Measurements from ENCODE around the gene SRM.

The SRM gene

DNA sequence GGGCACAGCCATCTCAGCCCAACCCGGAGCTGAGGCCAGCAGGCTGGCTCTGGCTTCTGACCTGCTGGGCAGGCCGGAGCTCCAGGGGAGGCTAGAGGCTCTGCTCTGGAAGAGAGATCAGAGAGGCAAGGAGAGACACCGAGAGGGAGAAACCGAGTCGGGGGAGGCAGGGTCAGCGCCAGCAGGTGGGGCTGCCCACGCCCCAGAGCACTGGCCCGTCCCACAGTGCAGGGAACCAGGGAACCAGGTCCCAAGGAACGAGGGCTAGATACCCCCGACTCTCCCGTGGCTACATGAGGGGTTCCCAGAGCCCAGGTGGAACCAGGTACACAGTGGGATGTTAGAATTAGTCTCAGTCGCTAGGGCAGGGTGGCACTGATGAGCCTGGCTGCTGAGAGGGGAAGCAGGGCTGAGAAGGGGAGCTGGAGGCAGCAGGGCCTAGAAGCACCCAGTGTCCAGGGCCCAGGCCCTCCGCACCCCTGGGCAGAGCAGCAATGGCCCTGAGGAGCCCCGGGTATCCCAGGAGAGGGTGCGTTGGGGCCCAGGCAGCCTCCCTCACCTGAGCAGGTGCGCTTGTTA lies 14.9 kb downstream of the SRM start:
- H2AFZ ChIP-seq = no peak overlapping the region
- H3K4me3 ChIP-seq (ENCODE audit: low read depth, low read length) = no peak overlapping the region
- H3K27ac ChIP-seq = no peak overlapping the region
- no peak overlapping the region for H3K4me2 ChIP-seq (ENCODE audit: low read length)
- no peaks in the 10 kb centered on the region for H3K9me3 ChIP-seq (ENCODE audit: control insufficient read depth, low read length)
- TF ChIP-seq, protein P1, sequence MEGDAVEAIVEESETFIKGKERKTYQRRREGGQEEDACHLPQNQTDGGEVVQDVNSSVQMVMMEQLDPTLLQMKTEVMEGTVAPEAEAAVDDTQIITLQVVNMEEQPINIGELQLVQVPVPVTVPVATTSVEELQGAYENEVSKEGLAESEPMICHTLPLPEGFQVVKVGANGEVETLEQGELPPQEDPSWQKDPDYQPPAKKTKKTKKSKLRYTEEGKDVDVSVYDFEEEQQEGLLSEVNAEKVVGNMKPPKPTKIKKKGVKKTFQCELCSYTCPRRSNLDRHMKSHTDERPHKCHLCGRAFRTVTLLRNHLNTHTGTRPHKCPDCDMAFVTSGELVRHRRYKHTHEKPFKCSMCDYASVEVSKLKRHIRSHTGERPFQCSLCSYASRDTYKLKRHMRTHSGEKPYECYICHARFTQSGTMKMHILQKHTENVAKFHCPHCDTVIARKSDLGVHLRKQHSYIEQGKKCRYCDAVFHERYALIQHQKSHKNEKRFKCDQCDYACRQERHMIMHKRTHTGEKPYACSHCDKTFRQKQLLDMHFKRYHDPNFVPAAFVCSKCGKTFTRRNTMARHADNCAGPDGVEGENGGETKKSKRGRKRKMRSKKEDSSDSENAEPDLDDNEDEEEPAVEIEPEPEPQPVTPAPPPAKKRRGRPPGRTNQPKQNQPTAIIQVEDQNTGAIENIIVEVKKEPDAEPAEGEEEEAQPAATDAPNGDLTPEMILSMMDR (IDR thresholded peaks at IDR 0.05) = no peak
- H3K9ac ChIP-seq = no peak overlapping the region
- no peaks in the 10 kb centered on the region for H3K79me2 ChIP-seq
- H3K27me3 ChIP-seq (ENCODE audit: control insufficient read depth, insufficient read depth, low read length) = no peaks in the 10 kb centered on the region
- no peaks in the 10 kb centered on the region for H3K36me3 ChIP-seq (ENCODE audit: control insufficient read depth, insufficient read depth, low read length)
- no peaks in the 10 kb centered on the region for H3K4me1 ChIP-seq

DNA sequence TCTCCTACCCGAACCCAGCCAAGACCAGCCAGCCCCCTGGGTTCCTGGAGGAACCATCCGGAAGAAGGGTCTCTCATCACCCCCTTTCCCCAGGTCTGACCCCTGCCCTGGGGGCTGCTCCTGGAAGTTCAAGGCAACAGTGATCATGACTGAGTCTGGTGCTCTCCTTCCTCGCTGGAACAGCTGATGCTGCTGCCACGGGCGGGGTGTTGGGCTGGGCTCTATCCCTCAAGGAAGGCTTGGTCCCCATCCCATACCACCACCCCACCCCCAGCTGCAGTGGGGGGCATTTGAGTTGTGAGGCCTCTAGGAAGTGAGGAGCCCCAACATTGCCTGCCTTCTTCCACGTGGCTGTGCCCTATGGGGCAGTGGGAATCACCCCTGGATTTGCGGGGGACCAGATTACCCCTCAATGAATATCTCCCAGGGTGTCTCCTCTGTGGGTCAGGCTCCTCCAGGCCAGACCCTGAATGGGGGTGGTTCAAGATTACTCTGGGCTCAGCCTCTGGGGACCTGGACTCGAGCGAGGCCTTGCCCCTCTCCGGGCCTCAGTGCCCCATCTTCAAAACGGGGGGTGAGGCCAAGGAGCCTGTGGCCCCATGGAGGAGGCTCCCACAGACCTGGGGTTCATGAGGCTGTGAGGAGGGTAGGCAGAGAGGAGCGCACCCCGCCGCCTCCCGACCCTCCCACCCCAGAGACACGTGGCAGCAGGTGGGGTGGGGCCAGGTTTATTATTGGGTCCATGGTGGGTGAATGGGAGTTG lies 15.6 kb downstream of the SRM start:
- TF ChIP-seq, protein P1 (IDR thresholded peaks at IDR 0.05) = no peak
- no peak overlapping the region for H3K9ac ChIP-seq
- H3K4me1 ChIP-seq = no peaks in the 10 kb centered on the region
- H3K9me3 ChIP-seq (ENCODE audit: control insufficient read depth, low read length) = no peaks in the 10 kb centered on the region
- H3K27me3 ChIP-seq (ENCODE audit: control insufficient read depth, insufficient read depth, low read length) = no peaks in the 10 kb centered on the region
- H3K36me3 ChIP-seq (ENCODE audit: control insufficient read depth, insufficient read depth, low read length) = no peaks in the 10 kb centered on the region
- no peak overlapping the region for H2AFZ ChIP-seq
- no peaks in the 10 kb centered on the region for H3K79me2 ChIP-seq
- H3K27ac ChIP-seq = no peak overlapping the region
- no peak overlapping the region for H3K4me3 ChIP-seq (ENCODE audit: low read depth, low read length)
- no peak overlapping the region for H3K4me2 ChIP-seq (ENCODE audit: low read length)

DNA sequence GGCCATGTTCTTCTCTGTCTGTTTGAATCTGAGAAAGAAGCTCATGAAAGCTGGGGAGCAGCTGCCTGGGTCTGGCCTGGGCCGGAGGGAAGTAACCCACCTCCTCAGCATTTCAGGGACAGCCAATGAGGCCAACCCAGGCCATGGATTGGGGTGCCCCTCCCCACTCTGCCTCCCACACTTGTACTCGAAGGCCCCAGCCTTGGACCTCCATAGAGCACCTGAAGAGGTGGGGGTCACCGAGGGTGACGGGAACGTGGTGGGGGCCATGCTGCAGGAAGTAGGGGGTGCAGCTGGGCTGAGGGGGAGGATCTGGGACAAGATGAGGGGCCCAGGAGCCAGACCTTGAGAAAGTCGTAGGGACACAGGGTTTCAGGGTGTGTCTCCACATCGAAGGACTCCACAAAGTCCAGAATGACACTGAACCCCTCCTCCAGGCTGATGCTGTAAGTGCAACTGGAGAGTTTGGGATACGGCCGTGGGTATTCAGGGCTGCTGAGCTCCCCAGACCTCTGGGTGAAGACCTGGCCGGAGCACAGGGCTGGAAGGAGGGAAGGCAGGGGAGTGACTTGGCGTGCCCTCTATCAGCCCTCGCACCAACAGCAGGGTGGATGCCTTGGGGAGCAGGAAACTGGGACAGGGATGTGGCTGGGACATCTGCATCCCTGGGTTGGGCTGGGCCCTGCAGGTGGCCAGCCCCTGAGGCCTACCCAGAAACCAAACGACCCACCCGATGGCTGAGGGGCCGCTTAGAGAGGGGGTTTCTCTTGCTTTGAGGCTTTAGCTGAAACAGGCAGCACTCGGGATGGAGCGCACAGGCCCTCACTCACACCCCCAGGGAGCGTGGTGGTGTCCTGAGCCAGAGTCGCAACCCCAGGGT lies 16.6 kb downstream of the SRM start:
- no peak overlapping the region for H3K27ac ChIP-seq
- H3K4me1 ChIP-seq = no peaks in the 10 kb centered on the region
- no peak overlapping the region for H2AFZ ChIP-seq
- no peak overlapping the region for H3K9ac ChIP-seq
- no peak overlapping the region for H3K4me3 ChIP-seq (ENCODE audit: low read depth, low read length)
- H3K9me3 ChIP-seq (ENCODE audit: control insufficient read depth, low read length) = no peaks in the 10 kb centered on the region
- peaks cover 3% of the 10 kb centered on the region for H3K27me3 ChIP-seq (ENCODE audit: control insufficient read depth, insufficient read depth, low read length)
- no peak overlapping the region for H3K4me2 ChIP-seq (ENCODE audit: low read length)
- H3K79me2 ChIP-seq = no peaks in the 10 kb centered on the region
- no peaks in the 10 kb centered on the region for H3K36me3 ChIP-seq (ENCODE audit: control insufficient read depth, insufficient read depth, low read length)
- TF ChIP-seq, protein P1 (IDR thresholded peaks at IDR 0.05) = no peak

DNA sequence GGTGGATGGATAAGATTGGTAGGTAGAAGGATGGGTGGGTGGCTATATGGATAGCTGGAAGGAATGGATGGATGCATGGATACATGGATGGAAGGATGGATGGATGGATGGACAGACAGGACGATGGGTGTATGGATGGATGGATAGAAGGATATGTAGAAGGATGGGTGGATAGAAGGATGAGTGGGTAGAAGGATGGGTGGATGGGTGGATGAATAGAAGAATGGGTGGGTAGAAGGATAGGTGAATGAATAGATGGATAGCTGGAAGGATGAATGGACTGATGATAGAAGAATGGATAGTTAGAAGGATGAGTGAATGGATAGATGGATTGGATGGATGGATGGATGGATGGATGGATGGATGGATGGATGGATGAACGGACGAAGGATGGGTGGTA lies 17.8 kb downstream of the SRM start:
- Histone ChIP-seq H3K27me3 (ENCODE audit: control insufficient read depth, insufficient read depth, low read length) (peaks cover 3% of the 10 kb centered on the region), H3K36me3 (ENCODE audit: control insufficient read depth, insufficient read depth, low read length) (no peaks in the 10 kb centered on the region), H3K79me2 (no peaks in the 10 kb centered on the region), H3K4me1 (no peaks in the 10 kb centered on the region), H3K9ac (no peak overlapping the region), H3K4me3 (ENCODE audit: low read depth, low read length) (no peak overlapping the region), H2AFZ (no peak overlapping the region), H3K27ac (no peak overlapping the region), H3K4me2 (ENCODE audit: low read length) (no peak overlapping the region), H3K9me3 (ENCODE audit: control insufficient read depth, low read length) (no peaks in the 10 kb centered on the region)
- TF ChIP-seq, protein P1 (IDR thresholded peaks at IDR 0.05) = no peak

Measured in parathyroid adenoma (tissue), 2 donors.